AG09309 (cell line): ENCODE measurements around the gene CCDC61.

Source experiments
- DNase-seq: peaks from one replicate; pipeline ENCODE4 v3.0.0-alpha.2; 2010; ENCODE audit warnings: low read depth
- H3K4me3 ChIP-seq: 2 replicates; pipeline ENCODE4 v1.5.1; 2011; ENCODE audit warnings: mild to moderate bottlenecking, low read depth, low read length, moderate library complexity; ENCODE audit not compliant: control insufficient read depth
- TF ChIP-seq, protein P1 (sequence below): IDR thresholded peaks from 2 replicates; pipeline ENCODE4 v1.5.1; 2011; ENCODE audit warnings: mild to moderate bottlenecking, low read depth, low read length, inconsistent platforms; ENCODE audit not compliant: insufficient read depth, control insufficient read depth; ENCODE audit errors: missing control alignments

The CCDC61 gene

DNA sequence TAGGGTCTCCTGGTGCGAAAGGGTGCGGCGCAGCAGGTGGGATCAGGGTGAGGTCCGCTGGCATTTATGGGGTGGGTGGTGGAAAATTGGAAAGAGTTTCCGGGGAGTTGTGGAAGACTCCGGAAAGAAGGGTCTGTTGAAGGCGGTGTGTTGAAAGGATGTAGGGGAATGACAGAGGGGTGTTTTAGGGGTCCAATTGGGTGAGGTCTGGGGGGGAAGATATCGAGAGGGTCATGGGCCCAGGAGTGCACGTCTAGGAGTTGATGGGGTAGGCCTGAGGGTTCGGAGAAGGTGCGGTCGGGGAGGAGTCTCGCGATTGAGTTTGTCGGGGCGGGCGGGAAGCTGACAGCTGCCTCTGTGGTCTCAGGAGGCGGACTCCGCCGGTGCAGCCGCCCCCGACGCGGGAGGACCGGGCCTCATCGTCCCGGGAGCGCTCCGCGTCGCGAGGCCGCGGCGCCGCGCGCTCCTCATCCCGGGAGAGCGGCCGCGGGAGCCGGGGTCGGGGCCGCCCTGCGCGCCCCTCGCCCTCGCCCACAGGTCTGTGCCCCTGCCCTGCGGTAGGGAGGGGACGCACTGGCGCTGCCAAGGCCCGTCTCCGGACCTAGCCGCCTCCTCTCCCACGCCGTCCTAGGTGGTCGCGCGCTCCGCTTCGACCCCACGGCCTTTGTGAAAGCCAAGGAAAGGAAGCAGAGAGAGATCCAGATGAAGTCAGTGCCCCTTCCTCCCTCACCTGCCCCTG lies 20.6 kb downstream of the CCDC61 start:
- peak overlapping the region; percentile 49 for H3K4me3 ChIP-seq
- TF ChIP-seq, protein P1, sequence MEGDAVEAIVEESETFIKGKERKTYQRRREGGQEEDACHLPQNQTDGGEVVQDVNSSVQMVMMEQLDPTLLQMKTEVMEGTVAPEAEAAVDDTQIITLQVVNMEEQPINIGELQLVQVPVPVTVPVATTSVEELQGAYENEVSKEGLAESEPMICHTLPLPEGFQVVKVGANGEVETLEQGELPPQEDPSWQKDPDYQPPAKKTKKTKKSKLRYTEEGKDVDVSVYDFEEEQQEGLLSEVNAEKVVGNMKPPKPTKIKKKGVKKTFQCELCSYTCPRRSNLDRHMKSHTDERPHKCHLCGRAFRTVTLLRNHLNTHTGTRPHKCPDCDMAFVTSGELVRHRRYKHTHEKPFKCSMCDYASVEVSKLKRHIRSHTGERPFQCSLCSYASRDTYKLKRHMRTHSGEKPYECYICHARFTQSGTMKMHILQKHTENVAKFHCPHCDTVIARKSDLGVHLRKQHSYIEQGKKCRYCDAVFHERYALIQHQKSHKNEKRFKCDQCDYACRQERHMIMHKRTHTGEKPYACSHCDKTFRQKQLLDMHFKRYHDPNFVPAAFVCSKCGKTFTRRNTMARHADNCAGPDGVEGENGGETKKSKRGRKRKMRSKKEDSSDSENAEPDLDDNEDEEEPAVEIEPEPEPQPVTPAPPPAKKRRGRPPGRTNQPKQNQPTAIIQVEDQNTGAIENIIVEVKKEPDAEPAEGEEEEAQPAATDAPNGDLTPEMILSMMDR, result no peak
- DNase-seq, result no peak

DNA sequence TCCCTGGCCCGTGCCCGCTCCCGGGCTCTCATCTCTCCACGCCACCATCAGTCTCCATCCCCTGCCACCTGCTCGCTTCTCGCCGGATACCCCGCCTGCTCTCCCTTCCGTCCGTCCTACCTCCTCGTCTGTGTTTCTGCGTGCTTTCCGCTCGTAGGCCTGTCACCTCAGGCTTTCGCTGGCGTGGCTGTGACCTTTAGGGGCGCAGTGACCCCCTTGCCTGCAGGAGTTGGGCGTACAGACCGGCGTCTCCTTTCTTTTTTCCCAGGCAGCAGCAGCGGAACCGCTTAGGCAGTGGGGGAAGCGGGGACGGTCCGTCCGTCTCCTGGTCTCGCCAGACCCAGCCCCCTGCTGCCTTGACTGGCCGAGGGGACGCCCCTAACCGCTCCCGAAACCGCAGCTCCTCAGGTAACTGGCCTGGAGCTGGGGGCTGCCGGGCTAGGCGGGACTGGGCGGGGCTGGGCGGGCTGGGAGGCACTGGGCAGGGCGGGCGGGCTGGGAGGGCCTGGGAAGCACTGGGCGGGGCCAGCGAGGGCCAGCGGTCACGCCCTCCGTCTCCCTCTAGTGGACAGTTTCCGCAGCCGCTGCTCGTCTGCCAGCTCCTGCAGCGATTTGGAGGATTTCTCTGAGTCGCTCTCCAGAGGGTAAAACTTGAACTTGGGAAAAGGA lies 21.3 kb downstream of the CCDC61 start:
- DNase-seq, result no peak
- TF ChIP-seq, protein P1, result peak; percentile 80
- peak overlapping the region; percentile 49 for H3K4me3 ChIP-seq

DNA sequence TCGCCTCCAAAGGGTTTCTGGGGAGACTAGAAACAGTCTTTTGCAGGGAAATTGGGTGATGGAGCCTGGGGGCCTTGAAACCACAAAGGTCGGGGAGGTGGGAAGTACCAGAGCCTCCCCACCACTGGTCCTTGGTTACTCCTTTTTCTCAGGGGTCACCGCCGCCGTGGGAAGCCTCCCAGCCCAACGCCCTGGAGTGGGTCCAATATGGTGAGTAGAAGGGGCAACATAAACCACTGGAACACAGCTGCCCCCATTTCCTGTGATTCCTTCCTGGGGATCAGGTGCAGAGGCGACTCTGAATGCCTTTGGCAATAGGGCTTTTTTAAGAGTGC lies 21.8 kb downstream of the CCDC61 start:
- no peak overlapping the region for H3K4me3 ChIP-seq

DNA sequence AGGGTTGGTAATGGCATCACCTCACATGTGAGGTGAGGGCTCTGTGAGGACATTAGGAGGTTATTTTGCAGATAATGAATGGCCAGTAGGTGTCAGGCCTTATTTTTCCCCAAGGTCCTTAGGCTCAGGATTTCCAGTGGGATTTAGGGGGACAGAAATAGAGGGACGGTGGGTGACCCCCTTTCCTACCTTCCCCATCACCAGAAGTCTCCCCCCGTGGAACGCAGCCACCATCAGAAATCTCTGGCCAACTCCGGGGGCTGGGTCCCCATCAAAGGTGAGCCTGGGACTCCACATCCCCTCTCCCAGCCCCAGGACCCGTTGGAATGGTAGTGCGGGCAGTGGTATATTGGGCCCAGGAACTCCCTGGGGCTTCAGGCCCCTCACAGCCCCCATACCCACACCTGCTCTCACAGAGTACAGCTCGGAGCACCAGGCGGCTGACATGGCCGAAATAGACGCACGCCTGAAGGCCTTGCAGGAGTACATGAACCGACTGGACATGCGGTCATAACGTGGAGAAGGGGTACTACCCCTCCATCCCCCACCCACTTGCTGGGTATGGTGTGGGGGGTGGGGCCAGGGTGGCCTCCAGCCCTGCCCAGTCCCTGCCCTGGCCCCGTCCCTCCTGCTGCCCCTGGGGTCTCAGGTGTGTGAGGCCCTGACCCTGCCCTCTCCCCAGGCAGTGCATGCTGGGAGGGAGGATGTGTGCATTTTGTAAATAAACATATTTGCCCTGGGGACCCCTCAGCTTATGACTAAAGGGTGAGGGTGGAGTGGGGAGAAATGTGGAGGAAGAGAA lies 22.8 kb downstream of the CCDC61 start:
- TF ChIP-seq, protein P1, result no peak
- no peak for DNase-seq
- no peak overlapping the region for H3K4me3 ChIP-seq

More for the DNA sequence above, 21.8 kb downstream of the CCDC61 start:
- TF ChIP-seq, protein P1, result no peak
- DNase-seq, result no peak

DNA sequence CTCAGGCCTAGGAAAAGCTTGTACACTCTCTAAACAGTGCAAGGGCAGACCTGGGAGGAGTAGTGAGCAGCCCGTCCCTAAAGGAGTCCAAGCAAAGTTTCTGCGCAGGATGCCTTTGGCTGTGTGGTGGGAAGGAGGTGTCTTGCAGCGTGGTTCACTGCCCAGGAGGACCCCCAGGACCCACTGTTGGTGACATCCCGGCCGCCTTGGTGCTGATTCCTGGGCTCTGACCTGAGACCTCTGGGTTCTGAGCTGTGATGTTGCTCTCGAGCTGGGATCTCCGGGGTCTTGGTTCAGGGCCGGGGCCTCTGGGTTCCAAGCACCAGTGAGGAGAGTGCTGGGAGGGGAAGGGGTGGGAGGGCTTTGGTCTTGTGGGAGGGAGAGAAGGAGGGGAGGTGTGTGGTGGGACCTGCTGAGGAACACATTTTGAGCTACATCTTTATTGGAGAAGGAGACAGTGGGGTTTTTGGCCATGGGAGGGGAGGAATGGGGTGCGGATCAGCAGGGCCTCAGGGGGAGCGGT lies 23.5 kb downstream of the CCDC61 start:
- no peak for DNase-seq

DNA sequence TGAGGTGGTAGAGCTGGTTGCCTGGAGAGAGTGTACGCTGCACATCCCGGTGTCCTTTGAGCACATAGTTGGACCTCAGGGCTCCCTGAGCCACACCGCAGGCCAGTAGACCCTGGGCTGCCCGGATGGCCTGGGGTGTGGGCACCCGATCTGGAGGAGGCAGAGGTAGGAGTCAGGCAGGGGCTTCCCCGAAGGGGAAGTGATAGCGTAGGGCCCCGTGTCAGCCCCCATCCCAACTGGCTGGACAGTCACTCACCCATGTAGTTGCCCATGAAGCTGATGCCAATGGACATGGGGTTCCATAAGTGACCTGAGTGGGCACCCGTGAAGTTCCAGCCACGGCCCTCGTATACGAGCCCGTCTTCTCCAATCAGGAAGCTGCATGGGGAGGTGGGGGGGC lies 24.0 kb downstream of the CCDC61 start:
- TF ChIP-seq, protein P1, result no peak
- no peak overlapping the region for H3K4me3 ChIP-seq
- no peak for DNase-seq

More for the DNA sequence above, 23.5 kb downstream of the CCDC61 start:
- TF ChIP-seq, protein P1, result no peak
- H3K4me3 ChIP-seq, result no peak overlapping the region
